ENCODE data around the gene UBL4A. TPM values are rescaled to one million over a fixed set of nuclear protein-coding genes. Genes with fewer than 3 reads are reported as not detected.
A peak's percentile ranks its signal among the peaks of the same experiment; 100 is the strongest.

The UBL4A gene
- total RNA-seq, 2 donors from 2014 or later, result 39.6 to 40.4 TPM

- ATAC-seq, result no peak
- no peaks in the 10 kb centered on the region for H3K9me3 Mint-ChIP-seq
Measured at GRCh38 chrX:154439841-154440240, 46.6 kb downstream of the UBL4A start.

GRCh38 chrX:154437971-154438893 lies 48.2 kb downstream of the UBL4A start:
- peaks cover 0 to 15% of the 10 kb centered on the region in 2 donors for H3K36me3 Mint-ChIP-seq
- DNase-seq (ENCODE audit: low spot score in 2 of 2), result no peak
- no peaks in the 10 kb centered on the region for H3K9me3 Mint-ChIP-seq
- ATAC-seq, result no peak
- peak overlapping the region; percentile 86 to 90 for H3K27ac Mint-ChIP-seq

More at GRCh38 chrX:154439841-154440240, 46.6 kb downstream of the UBL4A start:
- no peak for DNase-seq (ENCODE audit: low spot score in 2 of 2)
- H3K27ac Mint-ChIP-seq, result no peak overlapping the region
- peaks cover 0 to 15% of the 10 kb centered on the region in 2 donors for H3K36me3 Mint-ChIP-seq

- Mint-ChIP-seq H3K9me3 (no peaks in the 10 kb centered on the region), H3K27ac (peak within 1 kb of the TSS; percentile 86 to 90), H3K36me3 (peaks cover 0 to 15% of the 10 kb centered on the region in 2 donors)
- DNase-seq (ENCODE audit: low spot score in 2 of 2) (peak; percentile 49 to 65), ATAC-seq (peak; percentile 73 to 76)
Measured at GRCh38 chrX:154436983-154437752, 49.2 kb downstream of the UBL4A start, which contains the start of gene GDI1. GDI1 (plus strand) TSS chrX:154437154; CDS start chrX:154437255, 101 bp downstream.

GRCh38 chrX:154436374-154436982 lies 49.9 kb downstream of the UBL4A start:
- DNase-seq (ENCODE audit: low spot score in 2 of 2), result peak in 1 of 2 donors; percentile 35
- ATAC-seq, result peak; percentile 82
- no peaks in the 10 kb centered on the region for H3K9me3 Mint-ChIP-seq
- H3K36me3 Mint-ChIP-seq, result peaks cover 0 to 15% of the 10 kb centered on the region in 2 donors
- H3K27ac Mint-ChIP-seq, result peak overlapping the region; percentile 79 to 84

GRCh38 chrX:154435171-154435733 lies 51.2 kb downstream of the UBL4A start:
- Mint-ChIP-seq H3K27ac (no peak overlapping the region), H3K9me3 (no peaks in the 10 kb centered on the region), H3K36me3 (peaks cover 0 to 15% of the 10 kb centered on the region in 2 donors)
- no peak for ATAC-seq
- no peak for DNase-seq (ENCODE audit: low spot score in 2 of 2)

GRCh38 chrX:154434394-154435168 lies 51.8 kb downstream of the UBL4A start:
- no peak for ATAC-seq
- Mint-ChIP-seq H3K27ac (no peak overlapping the region), H3K9me3 (no peaks in the 10 kb centered on the region), H3K36me3 (peaks cover 0 to 15% of the 10 kb centered on the region in 2 donors)
- DNase-seq (ENCODE audit: low spot score in 2 of 2), result no peak

Other genes starting within 250 kb of the UBL4A start
- not detected for gene OPN1MW3, start 229.0 kb downstream of the UBL4A start, total RNA-seq
- not detected for gene TEX28, start 191.5 kb downstream of the UBL4A start, total RNA-seq
- gene TKTL1, start 190.8 kb downstream of the UBL4A start, total RNA-seq, result under 1 TPM; 0.48 to 0.56 TPM
- 100 to 1,000 TPM; 690 to 932 TPM for gene FLNA, start 112.0 kb downstream of the UBL4A start, total RNA-seq
- gene EMD, start 107.3 kb downstream of the UBL4A start, total RNA-seq, result 10 to 100 TPM; 79.3 to 83.0 TPM
- gene RPL10, start 88.2 kb downstream of the UBL4A start, total RNA-seq, result 1,000 to 10,000 TPM; 1,357 to 2,520 TPM
- gene DNASE1L1, start 77.4 kb downstream of the UBL4A start, total RNA-seq, result 10 to 100 TPM; 14.7 to 20.6 TPM
- 10 to 100 TPM; 24.7 to 62.4 TPM for gene TAFAZZIN, start 75.1 kb downstream of the UBL4A start, total RNA-seq
- 10 to 100 TPM; 26.9 to 44.5 TPM for gene ATP6AP1, start 57.9 kb downstream of the UBL4A start, total RNA-seq
- gene GDI1, start 49.5 kb downstream of the UBL4A start, total RNA-seq, result 100 to 1,000 TPM in 1 of 2 donors, 10 to 100 TPM in 1; 96.4 to 213 TPM
- 10 to 100 TPM; 53.0 to 68.5 TPM for gene FAM50A, start 42.5 kb downstream of the UBL4A start, total RNA-seq
- 10 to 100 TPM; 37.2 to 40.4 TPM for gene PLXNA3, start 28.3 kb downstream of the UBL4A start, total RNA-seq
- gene LAGE3, start 7.3 kb downstream of the UBL4A start, total RNA-seq, result 10 to 100 TPM; 44.9 to 46.0 TPM
- 10 to 100 TPM in 1 of 2 donors, 1 to 10 TPM in 1; 9.8 to 15.6 TPM for gene SLC10A3, start 4.0 kb upstream of the UBL4A start, total RNA-seq
- 10 to 100 TPM; 27.7 to 32.7 TPM for gene FAM3A, start 29.6 kb upstream of the UBL4A start, total RNA-seq
- 10 to 100 TPM; 74.2 to 75.9 TPM for gene G6PD, start 60.2 kb upstream of the UBL4A start, total RNA-seq
- 10 to 100 TPM; 34.2 to 35.0 TPM for gene IKBKG, start 61.0 kb upstream of the UBL4A start, total RNA-seq
- gene CTAG1A, start 98.5 kb upstream of the UBL4A start, total RNA-seq, result not detected
- gene CTAG1B, start 132.7 kb upstream of the UBL4A start, total RNA-seq, result not detected
- not detected for gene CTAG2, start 167.0 kb upstream of the UBL4A start, total RNA-seq